IPS-15b (cell line): ENCODE results near the gene GNG7.
"Not testable (repeated sequence)": the region's sequence is repeated elsewhere in the genome, so short reads cannot be mapped to it uniquely, and the experiment has no call there.

ENCODE experiments used
- H3K27me3 ChIP-seq: one replicate; pipeline ENCODE4 v1.6.1; 2013; ENCODE audit warnings: low read length; ENCODE audit not compliant: control insufficient read depth, insufficient read depth
- H3K36me3 ChIP-seq: one replicate; pipeline ENCODE4 v1.6.1; 2013; ENCODE audit warnings: low read length; ENCODE audit not compliant: control insufficient read depth, insufficient read depth
- H3K4me1 ChIP-seq: one replicate; pipeline ENCODE4 v1.6.1; 2013; ENCODE audit warnings: mild to moderate bottlenecking, low read length; ENCODE audit not compliant: control insufficient read depth, insufficient read depth
- H3K4me3 ChIP-seq: one replicate; pipeline ENCODE4 v1.5.1; 2013; ENCODE audit warnings: low read depth, low read length
- H3K9ac ChIP-seq: one replicate; pipeline ENCODE4 v1.6.1; 2013; ENCODE audit warnings: low read depth, mild to moderate bottlenecking, low read length
- H3K9me3 ChIP-seq: one replicate; pipeline ENCODE4 v1.6.1; 2013; ENCODE audit warnings: mild to moderate bottlenecking, low read length; ENCODE audit not compliant: control insufficient read depth, insufficient read depth

GNG7 gene

GRCh38 chr19:2500841-2501261, 201.6 kb downstream of the GNG7 start:
- H3K4me3 ChIP-seq: no peak overlapping the region

DNA sequence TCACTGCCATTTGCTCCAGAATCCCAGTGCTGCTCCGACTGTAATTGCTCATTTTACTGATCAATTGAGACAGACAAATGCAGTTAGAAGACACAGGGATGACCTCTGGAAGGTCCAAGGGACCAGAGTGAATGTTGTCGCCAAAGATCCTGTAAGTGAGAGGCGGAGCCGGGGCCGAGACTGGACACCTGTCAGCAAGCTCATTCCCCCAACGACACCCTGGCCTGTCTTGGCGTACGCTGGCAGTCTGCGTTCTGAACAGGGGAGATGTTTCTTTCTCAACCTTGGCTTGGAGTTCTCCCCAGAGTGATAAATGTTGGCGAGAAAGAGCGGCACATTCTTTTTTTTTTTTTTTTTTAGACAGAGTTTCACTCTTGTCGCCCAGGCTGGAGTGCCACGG, 202.3 kb downstream of the GNG7 start:
- Histone ChIP-seq H3K9ac (no peak overlapping the region), H3K4me1 (peaks cover 7% of the 10 kb centered on the region), H3K27me3 (no peaks in the 10 kb centered on the region), H3K36me3 (no peaks in the 10 kb centered on the region), H3K4me3 (no peak overlapping the region), H3K9me3 (no peaks in the 10 kb centered on the region)

More at GRCh38 chr19:2500841-2501261, 201.6 kb downstream of the GNG7 start:
- Histone ChIP-seq H3K4me1 (peaks cover 7% of the 10 kb centered on the region), H3K36me3 (no peaks in the 10 kb centered on the region), H3K9me3 (no peaks in the 10 kb centered on the region), H3K9ac (no peak overlapping the region), H3K27me3 (no peaks in the 10 kb centered on the region)

DNA sequence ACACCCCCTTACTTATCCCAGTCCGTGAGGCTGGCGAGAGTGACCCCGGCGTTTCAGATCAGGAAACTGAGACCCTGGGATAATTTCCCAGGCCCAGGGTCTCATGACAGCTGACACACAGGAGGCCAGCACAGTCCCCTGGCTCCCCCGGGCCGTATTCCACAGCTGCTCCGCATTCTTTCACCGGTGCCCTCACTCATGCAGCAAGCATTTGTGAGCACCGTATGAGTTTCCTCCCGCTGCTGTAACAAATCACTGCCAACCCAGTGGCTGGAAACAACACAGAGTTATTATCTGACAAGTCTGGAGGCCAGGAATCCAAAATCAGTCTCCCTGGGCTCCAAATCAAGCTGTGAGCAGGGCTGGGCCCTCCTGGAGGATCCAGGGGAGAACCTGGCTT, 205.3 kb downstream of the GNG7 start:
- Histone ChIP-seq H3K4me1 (peaks cover 7% of the 10 kb centered on the region), H3K9me3 (no peaks in the 10 kb centered on the region), H3K9ac (no peak overlapping the region), H3K4me3 (no peak overlapping the region), H3K27me3 (peaks cover 9% of the 10 kb centered on the region), H3K36me3 (no peaks in the 10 kb centered on the region)

DNA sequence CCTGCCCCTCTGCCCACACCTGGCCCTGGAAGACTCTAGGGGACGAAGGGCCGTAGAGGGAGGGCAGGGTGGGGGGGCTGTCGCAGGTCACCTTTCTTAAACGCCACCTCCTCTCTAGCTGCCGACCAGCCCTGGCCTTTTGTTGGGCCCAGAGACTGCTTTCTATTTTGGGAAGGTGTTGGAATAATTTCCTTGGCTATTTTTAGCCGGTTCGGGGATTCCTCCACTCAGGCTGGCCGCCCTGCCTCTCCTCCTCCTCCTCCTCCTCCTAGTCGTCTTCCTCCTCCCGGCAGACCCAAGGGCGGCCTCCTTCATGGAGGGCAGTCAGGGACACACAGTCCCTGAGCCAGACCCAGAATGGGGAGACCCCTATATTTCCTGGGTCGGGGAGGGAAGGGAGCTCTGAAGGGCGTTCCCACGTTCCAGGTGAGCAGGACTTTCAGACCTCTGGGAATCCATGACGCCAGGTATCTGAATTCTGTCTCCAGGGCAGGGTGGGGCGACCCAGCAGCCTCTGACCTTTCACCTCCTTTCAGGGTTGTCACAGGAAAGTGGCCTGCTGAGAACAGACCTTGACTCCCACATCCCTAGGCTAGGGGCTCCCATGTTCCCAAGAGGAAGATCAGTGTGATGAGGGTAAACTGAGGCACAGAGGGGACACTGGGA, 206.7 kb downstream of the GNG7 start:
- Histone ChIP-seq H3K36me3 (no peaks in the 10 kb centered on the region), H3K9ac (no peak overlapping the region)

GRCh38 chr19:2495130-2495641, 207.3 kb downstream of the GNG7 start:
- H3K4me1 ChIP-seq: peaks cover 7% of the 10 kb centered on the region
- peaks cover 17% of the 10 kb centered on the region for H3K27me3 ChIP-seq
- H3K9ac ChIP-seq: no peak overlapping the region
- H3K36me3 ChIP-seq: no peaks in the 10 kb centered on the region
- no peaks in the 10 kb centered on the region for H3K9me3 ChIP-seq
- H3K4me3 ChIP-seq: peak overlapping the region; percentile 52

More for the DNA sequence above, 206.7 kb downstream of the GNG7 start:
- Histone ChIP-seq H3K4me3 (peak overlapping the region; percentile 52), H3K4me1 (peaks cover 7% of the 10 kb centered on the region), H3K9me3 (no peaks in the 10 kb centered on the region), H3K27me3 (peaks cover 13% of the 10 kb centered on the region)

DNA sequence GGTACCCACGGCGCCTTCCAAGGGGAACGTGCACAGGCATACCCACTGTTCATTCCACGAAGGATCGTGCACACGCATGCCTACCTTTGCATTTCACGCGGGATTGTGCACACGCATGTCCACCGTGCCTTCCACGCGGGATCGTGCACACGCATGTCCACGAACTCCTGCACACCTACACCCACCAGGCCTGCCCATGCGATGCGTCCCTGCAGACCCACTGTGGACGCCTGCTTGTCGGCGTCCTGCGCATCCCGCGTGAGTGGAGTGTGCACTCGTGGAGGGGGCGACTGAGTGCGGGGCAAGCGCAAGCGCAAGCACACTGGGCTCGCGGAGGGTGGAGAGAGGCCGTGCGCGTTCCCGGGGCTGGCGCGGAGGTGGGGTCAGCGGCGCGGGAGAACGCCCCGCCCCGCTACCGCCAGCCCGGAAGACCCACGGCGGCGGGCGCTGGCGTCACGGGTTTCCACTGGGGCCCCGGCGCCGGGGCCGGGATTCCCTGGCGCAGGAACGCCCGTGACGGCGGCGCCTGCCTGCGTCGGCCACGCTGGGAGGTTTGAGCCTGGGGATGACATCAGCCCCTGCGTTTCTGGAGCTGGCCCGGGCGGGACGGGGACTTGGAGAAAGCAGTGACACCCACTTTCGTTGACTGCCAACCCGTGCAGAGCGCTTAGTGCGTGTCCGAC, 207.9 kb downstream of the GNG7 start:
- peaks cover 21% of the 10 kb centered on the region for H3K27me3 ChIP-seq
- no peak overlapping the region for H3K9ac ChIP-seq
- H3K4me3 ChIP-seq: peak overlapping the region; percentile 52
- no peaks in the 10 kb centered on the region for H3K9me3 ChIP-seq
- H3K36me3 ChIP-seq: no peaks in the 10 kb centered on the region
- peaks cover 7% of the 10 kb centered on the region for H3K4me1 ChIP-seq

GRCh38 chr19:2494084-2494446, 208.4 kb downstream of the GNG7 start:
- Histone ChIP-seq H3K27me3 (peaks cover 24% of the 10 kb centered on the region), H3K9me3 (no peaks in the 10 kb centered on the region), H3K36me3 (no peaks in the 10 kb centered on the region), H3K4me3 (peak overlapping the region; percentile 52), H3K4me1 (peaks cover 6% of the 10 kb centered on the region), H3K9ac (no peak overlapping the region)

- peaks cover 29% of the 10 kb centered on the region for H3K27me3 ChIP-seq
- H3K9ac ChIP-seq, H3K36me3 ChIP-seq, H3K4me1 ChIP-seq, H3K4me3 ChIP-seq, H3K9me3 ChIP-seq: not testable (repeated sequence)
These were observed 209.0 kb downstream of the GNG7 start for GRCh38 chr19:2493448-2493847.

- Histone ChIP-seq H3K4me3 (no peak overlapping the region), H3K36me3 (no peaks in the 10 kb centered on the region), H3K27me3 (peaks cover 34% of the 10 kb centered on the region), H3K9me3 (no peaks in the 10 kb centered on the region), H3K9ac (no peak overlapping the region), H3K4me1 (peaks cover 8% of the 10 kb centered on the region)
These were observed 209.6 kb downstream of the GNG7 start for GRCh38 chr19:2492870-2493269.

GRCh38 chr19:2491130-2491801, 211.2 kb downstream of the GNG7 start:
- peaks cover 44% of the 10 kb centered on the region for H3K27me3 ChIP-seq
- no peak overlapping the region for H3K9ac ChIP-seq
- H3K4me3 ChIP-seq: no peak overlapping the region
- peaks cover 8% of the 10 kb centered on the region for H3K4me1 ChIP-seq
- H3K9me3 ChIP-seq: no peaks in the 10 kb centered on the region
- H3K36me3 ChIP-seq: no peaks in the 10 kb centered on the region

DNA sequence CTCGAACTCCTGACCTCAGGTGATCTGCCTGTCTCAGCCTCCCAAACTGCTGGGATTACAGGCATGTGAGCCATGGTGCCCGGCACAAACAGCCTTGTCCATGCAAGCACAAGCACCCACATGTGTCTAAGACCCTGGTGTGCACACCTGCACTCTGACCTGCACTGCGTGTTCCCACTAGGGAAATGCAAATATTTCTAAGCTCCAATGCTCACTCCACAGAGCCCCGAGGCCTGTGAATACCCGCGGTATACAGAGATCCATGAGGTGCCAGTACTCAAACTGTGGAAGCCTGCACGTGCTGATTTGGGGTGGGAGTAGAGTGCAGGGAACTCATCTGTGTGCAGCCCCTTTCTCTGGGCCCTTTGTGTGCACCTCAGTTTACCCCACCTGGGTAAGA, 211.8 kb downstream of the GNG7 start:
- no peaks in the 10 kb centered on the region for H3K36me3 ChIP-seq
- no peak overlapping the region for H3K4me3 ChIP-seq
- H3K9ac ChIP-seq: no peak overlapping the region
- H3K9me3 ChIP-seq: no peaks in the 10 kb centered on the region
- peaks cover 44% of the 10 kb centered on the region for H3K27me3 ChIP-seq
- peaks cover 4% of the 10 kb centered on the region for H3K4me1 ChIP-seq
